ENCODE data around the gene DENND1A.

The DENND1A gene

DNA sequence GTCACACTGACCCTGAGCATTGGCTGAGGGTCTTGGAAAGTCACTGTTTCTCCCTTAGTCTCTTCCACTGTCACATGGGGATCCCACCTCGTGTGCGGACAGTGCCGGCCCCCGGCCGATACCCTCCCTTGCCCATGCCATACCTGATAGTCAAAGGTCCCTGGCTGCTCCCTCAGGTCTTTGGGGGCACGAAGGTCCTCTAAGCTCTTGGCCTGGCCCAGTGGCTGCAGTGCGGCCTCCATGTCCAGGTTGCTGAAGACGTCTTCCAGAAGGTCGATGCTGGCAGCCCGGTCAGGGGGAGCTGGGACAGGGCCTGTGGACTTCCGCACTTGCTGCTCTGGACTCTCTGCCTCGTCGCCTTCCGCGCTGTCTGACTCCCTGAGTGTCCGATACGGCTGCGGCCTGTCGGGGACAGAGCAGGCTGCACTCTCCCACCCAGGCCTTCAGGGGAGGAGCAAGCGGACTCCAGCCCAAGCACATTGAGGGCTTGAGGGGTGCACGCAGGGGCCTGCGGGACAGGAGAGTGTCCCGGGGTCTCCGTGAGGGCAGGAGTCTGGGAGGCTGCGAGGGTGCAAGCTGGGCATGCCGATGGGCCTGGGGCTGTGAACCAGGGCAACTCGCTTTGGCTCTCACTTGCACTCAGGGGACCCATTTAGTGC, 546.3 kb downstream of the DENND1A start:
- DNase-seq (ENCODE audit: low spot score), result no peak
- Histone ChIP-seq H3K4me3 (no peak overlapping the region), H3K27ac (no peak overlapping the region)
- TF ChIP-seq, protein P1, sequence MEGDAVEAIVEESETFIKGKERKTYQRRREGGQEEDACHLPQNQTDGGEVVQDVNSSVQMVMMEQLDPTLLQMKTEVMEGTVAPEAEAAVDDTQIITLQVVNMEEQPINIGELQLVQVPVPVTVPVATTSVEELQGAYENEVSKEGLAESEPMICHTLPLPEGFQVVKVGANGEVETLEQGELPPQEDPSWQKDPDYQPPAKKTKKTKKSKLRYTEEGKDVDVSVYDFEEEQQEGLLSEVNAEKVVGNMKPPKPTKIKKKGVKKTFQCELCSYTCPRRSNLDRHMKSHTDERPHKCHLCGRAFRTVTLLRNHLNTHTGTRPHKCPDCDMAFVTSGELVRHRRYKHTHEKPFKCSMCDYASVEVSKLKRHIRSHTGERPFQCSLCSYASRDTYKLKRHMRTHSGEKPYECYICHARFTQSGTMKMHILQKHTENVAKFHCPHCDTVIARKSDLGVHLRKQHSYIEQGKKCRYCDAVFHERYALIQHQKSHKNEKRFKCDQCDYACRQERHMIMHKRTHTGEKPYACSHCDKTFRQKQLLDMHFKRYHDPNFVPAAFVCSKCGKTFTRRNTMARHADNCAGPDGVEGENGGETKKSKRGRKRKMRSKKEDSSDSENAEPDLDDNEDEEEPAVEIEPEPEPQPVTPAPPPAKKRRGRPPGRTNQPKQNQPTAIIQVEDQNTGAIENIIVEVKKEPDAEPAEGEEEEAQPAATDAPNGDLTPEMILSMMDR (IDR thresholded peaks at IDR 0.05), result no peak

- Histone ChIP-seq H3K27ac (no peak overlapping the region), H3K4me3 (no peak overlapping the region)
- no peak for DNase-seq (ENCODE audit: low spot score)
- TF ChIP-seq, protein P1 (IDR thresholded peaks at IDR 0.05), result no peak
These were observed 547.0 kb downstream of the DENND1A start for GRCh38 chr9:123382653-123383511.

DNA sequence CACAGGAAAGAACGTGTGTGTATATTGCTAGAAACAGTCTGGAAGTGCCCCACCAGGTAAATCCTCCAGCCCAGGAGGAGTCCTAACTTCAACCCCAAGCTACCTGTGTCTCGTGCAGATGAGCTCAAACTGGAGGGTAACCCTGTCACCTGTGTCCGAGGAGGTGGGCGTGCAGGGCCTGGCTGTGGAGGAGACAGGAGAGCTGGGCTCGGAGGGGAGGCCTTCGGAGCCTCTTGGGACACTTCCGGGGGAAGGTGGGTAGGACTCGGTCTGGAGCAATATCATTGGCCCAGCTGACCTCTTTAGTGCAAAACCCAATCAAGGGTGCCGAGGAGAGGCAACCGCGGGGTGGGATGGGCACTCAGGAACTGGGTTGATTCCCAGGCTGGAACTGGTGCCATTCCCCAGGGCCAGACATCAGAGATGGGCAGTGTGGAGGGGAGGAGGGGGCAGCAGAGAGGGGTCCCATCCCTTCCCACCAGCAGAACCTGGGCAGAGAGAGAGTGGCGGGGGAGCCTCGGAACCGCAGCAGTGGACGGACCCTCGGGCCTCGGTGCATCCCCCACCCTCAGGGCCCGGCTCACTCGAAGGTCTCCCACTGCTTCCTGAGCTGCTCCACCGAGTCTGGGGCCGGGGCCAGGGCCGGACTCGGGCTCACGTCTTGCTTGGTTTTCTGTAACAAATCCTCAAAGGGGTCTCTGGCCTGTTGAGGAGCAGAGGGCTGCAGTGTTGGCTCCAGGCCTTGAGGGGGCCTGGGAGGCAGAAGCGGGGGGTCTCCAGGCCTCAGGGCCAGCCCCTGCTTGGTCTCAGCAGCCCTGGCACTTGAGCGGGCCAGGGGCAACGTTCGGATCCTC, 548.8 kb downstream of the DENND1A start:
- Histone ChIP-seq H3K27ac (no peak overlapping the region), H3K4me3 (no peak overlapping the region)
- DNase-seq (ENCODE audit: low spot score), result no peak
- TF ChIP-seq, protein P1 (IDR thresholded peaks at IDR 0.05), result no peak

DNA sequence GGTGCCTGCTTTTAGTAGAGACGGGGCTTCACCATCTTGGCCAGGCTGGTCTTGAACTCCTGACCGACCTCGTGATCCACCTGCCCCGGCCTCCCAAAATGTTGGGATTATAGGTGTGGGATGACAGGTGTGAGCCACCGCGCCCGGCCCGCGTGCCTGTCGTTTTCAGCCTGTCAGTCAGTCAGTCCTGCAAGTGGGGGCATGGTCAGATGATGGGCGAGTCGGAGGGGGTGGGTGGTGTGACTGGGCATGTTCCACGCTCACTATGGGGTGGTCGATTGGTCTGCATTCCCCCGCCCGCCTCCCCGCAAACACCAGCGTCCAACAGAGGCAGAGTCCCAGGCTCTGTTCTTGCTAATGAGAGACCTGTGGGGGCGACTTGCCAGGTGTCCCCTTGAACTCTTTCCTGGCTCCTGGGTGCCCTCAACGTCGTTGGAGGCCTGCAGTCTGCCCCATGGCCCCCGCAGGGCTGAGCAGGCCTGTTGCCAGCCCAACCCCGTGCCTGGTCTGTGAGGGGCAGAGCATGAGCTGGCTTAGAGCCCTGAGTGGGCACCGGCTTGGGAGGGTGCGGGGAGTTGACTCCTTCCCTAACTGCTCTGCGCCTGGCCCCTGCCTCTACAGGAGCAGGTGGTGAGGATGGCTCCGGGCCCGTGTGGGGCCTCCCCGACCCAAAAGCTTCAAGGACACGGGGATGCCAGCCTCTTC, 550.8 kb downstream of the DENND1A start:
- Histone ChIP-seq H3K4me3 (no peak overlapping the region), H3K27ac (no peak overlapping the region)
- no peak for DNase-seq (ENCODE audit: low spot score)
- TF ChIP-seq, protein P1 (IDR thresholded peaks at IDR 0.05), result no peak

DNA sequence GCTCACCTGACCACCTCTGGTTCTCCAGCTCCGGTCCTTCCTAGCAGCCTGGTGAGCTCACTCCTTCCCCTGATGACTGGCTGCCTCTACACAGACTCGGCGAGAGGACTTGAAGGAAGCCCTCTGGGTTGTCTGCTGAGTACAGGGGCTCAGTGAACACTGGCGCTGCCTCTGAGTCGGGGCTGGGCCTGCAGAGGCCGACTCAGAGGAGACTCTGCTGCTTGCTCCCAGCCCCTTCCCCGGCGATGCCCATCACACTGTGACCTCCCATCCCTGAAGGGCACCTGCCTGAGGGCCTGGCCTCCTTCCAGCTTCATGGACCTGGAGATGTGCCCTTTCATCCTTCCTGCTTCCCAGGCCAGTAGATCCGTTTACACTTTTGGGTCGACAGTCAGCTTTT, 551.9 kb downstream of the DENND1A start:
- Histone ChIP-seq H3K27ac (no peak overlapping the region), H3K4me3 (no peak overlapping the region)
- no peak for DNase-seq (ENCODE audit: low spot score)
- TF ChIP-seq, protein P1 (IDR thresholded peaks at IDR 0.05), result no peak

- H3K4me3 ChIP-seq, result no peak overlapping the region
- H3K27ac ChIP-seq, result no peak overlapping the region
- DNase-seq (ENCODE audit: low spot score), result no peak
- TF ChIP-seq, protein P1 (IDR thresholded peaks at IDR 0.05), result no peak
These were observed 552.5 kb downstream of the DENND1A start for GRCh38 chr9:123377211-123377971.

Data from coronary artery (tissue), 2 donors.